GM19351 (cell line): Measurements from ENCODE around the gene DACH1.

Experiments used
- ATAC-seq: cut with Tn5 transposase; IDR thresholded peaks from one replicate; pipeline ENCODE4 v1.9.1; 2021; ENCODE audit warnings: mild to moderate bottlenecking, moderate library complexity; ENCODE audit not compliant: unreplicated experiment

DACH1 gene

GRCh38 chr13:71714802-71715375 is 152.1 kb downstream of the DACH1 start:
- ATAC-seq: no peak

DNA sequence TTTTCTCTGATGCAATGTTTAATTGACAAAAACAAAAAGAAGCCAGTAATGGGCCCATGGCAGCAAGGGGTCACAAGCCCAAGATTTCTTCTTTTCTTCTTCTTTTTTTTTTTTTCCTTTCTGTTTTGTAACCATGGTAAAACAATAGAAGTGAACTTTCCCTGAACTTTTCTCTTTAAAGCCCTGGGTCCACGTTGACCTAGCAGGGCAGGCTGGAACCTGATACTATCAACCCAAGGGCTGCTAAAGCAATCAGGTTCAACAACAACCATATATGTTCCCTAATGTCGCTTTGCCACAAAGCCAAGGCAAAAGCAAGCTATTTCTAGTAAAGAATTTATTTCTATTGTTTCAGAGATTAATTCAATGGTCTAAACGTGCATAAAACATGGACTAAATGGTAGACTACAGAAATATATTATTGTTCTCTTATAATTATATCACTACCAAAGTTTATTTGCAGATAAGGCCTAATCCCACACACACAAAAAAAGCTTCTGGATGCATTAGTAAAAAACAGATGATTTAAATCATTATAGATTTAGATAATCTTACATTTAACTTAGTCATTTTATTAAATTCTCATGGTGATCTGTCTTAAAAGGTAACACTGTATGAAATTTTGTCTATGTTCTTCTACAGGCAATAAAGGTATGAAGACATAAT is 153.9 kb downstream of the DACH1 start:
- no peak for ATAC-seq

DNA sequence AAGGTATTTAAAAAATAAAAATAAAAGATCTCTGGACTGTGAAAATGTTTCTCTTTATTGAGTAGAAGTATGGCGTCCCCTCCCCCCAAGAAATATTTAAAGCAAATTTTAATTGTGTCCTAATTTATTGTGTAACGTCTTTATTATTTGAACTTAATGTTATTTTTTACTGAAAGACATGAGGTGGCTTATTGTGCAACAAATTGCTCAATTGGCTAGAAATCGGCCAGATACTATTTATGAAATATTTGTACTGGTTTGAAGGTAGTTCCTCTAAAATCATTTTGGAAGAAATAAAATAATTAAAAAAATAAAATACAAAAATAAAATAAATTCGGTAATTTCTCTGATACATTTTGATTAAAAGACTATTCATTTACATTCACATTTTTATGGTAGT is 162.3 kb downstream of the DACH1 start:
- ATAC-seq: no peak

GRCh38 chr13:71703138-71703537 is 163.9 kb downstream of the DACH1 start:
- no peak for ATAC-seq

DNA sequence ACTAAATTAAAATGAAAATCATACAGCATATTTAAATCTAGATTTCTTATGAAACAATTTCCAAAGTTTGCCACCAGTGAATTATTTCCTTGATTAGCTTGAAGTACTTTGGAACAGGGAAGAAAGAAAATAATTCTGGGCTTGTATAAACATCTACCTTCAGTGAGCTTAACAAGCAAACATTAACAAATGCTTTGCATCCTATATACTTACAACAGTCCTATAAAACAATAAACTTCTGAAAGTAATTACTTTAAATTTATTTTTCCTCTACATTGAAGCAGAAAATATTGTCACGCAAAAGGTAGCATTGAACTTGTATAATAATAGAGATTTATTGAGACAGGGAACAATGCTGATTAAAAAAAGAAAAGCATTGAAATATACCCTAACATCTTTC is 164.8 kb downstream of the DACH1 start:
- ATAC-seq: no peak

DNA sequence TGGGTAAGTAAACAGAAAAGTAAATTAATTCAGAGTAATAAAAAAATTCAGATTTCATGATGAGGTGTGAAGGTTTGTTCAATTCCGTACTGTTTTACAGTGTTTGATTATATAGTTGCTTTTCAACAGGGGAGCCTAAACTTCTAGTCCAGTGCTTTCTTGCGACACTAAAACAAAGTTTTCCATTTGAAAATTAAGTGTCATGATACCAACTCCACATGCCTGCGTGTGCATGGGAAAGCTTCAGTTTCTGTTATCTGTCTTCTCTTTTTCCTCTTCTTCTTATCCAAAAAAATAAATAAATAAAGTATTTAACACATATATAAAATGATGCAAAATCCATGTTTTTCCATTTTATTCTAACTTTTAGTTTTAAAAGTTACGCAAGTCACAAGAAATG is 165.3 kb downstream of the DACH1 start:
- no peak for ATAC-seq

- ATAC-seq: no peak
These were observed 167.7 kb downstream of the DACH1 start for GRCh38 chr13:71699342-71699741.

DNA sequence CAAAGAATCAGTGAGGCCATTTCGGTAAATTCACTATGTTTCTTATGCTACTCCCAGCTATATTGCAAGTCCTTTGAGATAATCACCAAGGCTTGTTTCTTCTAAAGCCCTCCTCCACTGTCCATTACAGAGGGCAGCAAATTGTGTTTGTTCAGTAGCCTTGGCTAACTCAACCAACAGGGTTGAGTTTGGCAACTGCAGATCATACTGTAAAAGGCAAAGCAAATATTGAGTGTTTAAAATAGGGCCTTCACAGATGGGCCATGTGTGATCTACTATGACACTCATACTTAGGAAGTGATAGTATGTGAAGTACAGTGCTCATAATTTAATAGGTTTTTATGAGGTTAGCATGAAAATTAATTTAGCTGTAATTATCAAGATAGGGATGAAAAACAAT is 171.3 kb downstream of the DACH1 start:
- ATAC-seq: no peak

- ATAC-seq: no peak
These were observed 181.9 kb downstream of the DACH1 start for GRCh38 chr13:71685072-71685471.

- no peak for ATAC-seq
These were observed 184.9 kb downstream of the DACH1 start for GRCh38 chr13:71681901-71682613.

DNA sequence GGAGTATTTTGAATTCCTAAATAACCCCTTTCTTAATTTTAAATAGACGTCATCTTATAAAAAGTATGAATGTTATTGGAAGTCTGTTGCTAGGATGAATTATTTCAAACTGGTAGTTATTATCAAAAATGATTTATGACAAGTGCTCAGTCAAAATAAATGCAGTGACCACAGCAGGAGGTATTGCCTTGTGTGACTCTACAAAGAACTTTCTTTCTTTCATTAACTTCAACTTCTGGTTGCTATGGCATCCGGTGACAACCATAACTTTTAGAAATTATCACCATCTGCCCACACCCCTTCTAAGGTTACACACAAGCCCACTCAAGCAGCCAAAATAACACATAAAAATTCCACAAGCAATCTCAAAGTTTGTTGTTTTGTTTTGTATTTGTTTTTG is 189.9 kb downstream of the DACH1 start:
- no peak for ATAC-seq

GRCh38 chr13:71672512-71672911 is 194.5 kb downstream of the DACH1 start:
- ATAC-seq: no peak

DNA sequence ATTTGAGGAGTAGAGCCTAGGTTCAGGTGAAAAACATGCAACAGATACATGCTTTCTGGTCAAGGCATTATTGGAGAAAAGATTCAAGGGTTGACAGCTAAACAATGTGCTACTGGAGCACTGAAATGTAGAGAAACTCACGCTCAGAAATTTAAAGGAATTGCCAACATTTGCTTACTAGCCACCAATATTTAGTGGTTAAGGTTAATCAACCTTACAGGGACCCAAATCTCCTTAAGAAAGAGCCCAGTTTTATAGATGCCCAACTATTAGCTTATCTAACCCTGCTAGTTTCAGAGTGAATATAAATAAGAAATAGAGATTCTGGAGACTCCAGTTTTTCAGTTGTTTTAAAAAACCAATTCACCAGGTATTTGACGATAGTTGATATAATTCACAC is 203.6 kb downstream of the DACH1 start:
- no peak for ATAC-seq

DNA sequence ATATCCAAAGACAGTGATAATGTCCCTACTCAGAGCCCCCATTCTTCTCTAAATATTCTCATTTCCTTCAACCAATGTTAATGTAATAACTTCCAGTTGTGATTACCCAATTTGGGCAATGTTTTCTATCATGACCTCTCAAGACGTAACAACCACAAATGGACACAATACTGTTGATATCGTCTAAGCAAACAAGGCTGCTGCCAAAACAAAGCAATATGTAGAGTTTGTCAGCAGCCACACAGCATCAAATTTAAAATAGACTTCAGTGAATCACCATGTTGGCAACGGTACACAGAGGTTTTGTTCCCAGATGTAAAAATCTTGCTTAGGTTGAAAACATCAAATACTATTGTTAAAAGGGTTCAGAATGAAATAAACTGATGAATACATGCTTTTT is 205.1 kb downstream of the DACH1 start:
- no peak for ATAC-seq

DNA sequence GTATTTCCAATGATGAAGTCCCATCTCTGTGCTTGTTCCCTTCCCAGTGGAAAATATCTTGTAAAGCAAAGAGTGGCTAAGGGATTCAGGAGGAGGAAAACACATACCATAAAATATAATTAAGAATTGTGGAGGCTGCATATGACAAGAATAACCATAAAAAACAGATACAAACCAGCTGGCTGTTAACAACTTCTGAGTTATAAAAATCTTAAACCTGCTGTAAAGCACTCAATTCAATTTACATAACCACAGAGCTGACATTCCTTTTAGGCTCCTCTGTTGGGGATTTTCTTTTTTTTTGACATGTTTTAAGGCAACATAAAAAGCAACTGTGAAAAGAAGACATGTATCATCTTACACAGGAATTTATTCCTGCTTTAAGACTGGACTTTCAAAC is 207.6 kb downstream of the DACH1 start:
- ATAC-seq: no peak

DNA sequence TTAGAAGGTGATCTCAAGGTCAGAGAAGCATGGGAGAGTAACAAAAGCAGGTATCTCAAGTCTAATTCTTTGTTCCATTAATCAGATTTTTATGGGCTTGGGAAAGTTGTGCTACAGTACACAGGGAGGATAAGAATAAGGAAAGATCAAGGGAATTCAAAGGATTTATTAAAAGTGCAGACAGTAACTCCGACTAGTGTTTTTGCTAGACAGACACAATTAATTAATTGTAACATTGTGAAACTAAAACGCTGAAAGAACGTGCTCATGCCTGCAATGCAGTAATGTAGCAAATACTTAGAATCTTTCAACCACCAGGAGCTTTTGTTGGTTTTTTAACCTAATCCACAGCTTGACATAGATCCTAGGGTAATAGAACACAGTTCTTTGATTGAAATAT is 221.5 kb downstream of the DACH1 start:
- no peak for ATAC-seq

DNA sequence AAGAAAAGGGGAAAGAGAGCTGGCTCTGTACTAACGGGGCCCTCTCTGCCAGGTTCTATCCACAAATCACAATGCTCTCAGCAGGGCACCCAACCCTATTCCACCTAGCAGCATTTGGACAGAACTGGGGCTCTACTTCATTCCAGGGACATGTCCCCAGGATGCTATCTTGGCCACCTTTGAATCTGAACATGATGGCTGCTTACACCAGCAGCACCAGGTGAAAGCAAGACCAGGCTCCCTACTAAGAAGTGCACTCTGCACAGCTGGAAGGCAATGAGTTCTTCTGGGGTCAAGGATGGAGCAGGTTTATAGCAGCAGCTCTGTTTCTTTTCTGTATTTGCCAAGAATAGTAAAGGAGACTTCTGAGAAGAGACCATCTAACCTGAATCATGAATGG is 222.4 kb downstream of the DACH1 start:
- ATAC-seq: no peak

DNA sequence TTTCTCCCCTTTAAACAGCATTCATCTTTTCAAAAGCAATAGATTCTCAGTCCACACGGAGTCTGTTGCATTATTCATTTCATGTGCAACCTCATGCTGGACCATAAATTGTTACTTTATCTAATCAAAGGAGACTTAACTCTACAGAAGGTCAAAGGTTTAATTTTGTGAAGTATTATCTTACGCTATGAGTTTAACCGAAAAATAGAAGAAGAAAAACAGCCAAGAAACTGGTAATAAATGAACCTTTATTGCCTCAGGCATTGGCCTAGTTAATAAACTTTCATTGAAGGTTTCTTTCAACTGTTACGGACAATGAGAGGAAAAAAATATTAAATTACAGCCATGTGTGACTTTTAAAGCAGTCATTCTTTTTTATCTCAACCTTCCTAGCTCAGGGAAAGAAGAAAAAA is 223.6 kb downstream of the DACH1 start:
- ATAC-seq: no peak

DNA sequence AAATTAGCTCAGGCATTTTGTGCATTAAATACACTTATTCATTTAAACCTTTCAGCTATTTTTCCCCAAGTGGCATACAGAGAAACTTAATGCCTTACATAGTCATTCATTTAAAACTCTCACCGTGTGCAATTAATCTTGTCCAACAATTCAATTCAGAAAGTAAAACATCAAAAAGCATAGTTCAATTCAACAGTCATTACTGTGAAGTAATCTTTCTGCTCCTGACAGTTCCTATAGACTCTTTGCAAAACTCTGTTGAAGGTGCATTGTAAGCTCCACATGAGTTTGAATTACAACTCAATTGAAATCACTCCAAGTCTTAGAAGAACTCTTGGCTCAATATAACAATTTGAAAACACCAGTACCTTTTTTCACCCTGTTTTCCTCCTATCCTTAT is 228.3 kb downstream of the DACH1 start:
- no peak for ATAC-seq

DNA sequence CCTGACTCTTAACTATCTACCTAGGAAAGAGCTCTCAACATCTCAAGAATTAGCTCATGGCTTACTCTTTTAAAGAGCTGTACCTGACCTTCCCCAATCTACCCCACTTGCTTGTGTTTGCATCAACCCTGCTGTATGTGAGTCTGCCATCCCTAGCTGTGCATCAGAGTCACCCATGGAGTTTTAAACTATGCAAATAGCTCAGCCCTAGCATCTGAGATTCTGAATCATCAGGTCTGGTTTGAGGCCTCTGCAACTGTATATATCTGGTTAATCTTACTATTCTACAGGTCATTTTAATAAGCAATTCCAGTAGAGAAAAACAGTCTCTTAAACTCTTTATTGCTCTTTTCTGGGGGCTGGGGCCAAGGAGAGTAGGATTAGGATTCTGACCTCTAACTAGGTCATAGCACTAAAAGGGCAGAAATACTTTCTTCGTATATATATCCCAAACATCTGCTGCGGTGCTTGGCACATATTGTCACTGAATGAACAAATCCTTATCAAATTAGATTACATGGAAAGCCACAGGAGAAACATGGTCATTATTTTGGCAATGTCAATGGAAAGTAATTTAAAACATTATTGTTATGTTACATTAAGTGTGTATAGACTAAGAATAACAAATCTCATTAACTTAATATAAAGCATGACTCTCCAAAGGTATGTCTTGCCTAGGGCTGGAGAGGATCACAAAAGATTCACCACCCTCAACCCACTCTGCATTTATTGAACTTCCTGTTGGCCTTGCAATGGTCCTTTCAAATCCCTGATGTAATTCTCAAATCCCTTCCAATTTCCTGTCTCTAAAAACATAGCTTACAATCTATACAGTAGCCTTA is 232.2 kb downstream of the DACH1 start:
- ATAC-seq: no peak

GRCh38 chr13:71634182-71634581 is 232.8 kb downstream of the DACH1 start:
- ATAC-seq: no peak

DNA sequence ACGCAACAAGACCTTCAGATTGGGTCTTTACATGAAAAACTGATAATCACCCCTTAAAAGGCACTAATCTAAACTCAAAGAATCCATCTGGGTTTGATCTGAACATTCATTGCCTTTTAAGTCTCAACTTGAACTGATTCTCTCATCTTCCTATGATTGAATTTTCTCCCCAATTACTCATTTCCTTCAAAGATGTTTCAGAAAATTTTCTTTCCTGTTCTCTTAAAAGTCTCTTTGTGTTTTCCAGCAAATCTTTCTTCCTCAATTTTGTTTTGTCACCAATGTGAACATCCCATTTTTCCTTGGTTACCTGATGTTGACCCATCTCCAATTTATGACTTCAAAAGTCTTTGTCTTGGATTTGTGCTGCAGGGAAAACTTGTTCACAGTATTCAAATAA is 234.3 kb downstream of the DACH1 start:
- ATAC-seq: no peak
